Spleen (tissue), 7 donors: ENCODE data around the gene PKN1.

ENCODE experiments used
- POLR2A ChIP-seq, 3 donors: fragments of 450-650 bp; IDR thresholded peaks; one replicate each; pipeline ENCODE4 v1.5.1; 2017; ENCODE audit warnings: antibody characterized with exemption in 3 of 3, mild to moderate bottlenecking in 1 of 3
- POLR2AphosphoS5 ChIP-seq, 3 donors: sonication (generic); formaldehyde crosslinking; IDR thresholded peaks; one replicate each; pipeline ENCODE4 v1.5.1; 2017; ENCODE audit warnings: antibody characterized with exemption in 3 of 3
- TF ChIP-seq, protein P1 (sequence below), 11 experiments: fragments of 200-600 bp in 7 of 11; fragments of 450-650 bp in 4 of 11; sonication (generic) in 4 of 11; IDR thresholded peaks in 8 of 11; conservative IDR thresholded peaks in 3 of 11; 1 replicate in 7 of 11; 2 replicates in 4 of 11; pipeline versions ENCODE4 v1.4.0 to v1.8.0; 2016 to 2021; ENCODE audit warnings: antibody characterized with exemption in 11 of 11, inconsistent platforms in 4 of 11, mild to moderate bottlenecking in 1 of 11
- donor health status: DM: no; HTN: no; CAD: no; lungs with moderate emphysema.
- donor health status: DM: no; HTN: no; CAD: no.
- donor health status: DM: no; HTN: no; CAD: no.

DNA sequence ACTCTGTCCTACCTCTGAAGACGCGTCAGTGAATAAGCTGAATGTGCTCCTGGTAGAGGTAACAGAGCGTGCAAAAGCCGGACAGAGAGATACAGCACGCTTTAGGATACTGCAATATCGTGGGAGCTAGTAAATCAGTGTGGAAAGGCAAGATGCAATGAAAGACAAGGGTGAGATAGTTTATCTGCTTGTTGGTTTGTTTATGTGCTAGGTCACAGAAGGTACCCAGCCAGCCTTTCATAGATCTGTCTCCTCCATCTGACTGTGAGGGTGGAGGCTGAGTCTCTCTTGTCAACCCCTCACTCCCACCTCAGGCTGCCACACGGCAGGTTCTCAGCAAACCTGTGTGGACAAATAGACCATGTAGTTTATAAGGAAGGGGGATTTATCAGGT is 63.7 kb downstream of the PKN1 start:
- TF ChIP-seq, protein P1, sequence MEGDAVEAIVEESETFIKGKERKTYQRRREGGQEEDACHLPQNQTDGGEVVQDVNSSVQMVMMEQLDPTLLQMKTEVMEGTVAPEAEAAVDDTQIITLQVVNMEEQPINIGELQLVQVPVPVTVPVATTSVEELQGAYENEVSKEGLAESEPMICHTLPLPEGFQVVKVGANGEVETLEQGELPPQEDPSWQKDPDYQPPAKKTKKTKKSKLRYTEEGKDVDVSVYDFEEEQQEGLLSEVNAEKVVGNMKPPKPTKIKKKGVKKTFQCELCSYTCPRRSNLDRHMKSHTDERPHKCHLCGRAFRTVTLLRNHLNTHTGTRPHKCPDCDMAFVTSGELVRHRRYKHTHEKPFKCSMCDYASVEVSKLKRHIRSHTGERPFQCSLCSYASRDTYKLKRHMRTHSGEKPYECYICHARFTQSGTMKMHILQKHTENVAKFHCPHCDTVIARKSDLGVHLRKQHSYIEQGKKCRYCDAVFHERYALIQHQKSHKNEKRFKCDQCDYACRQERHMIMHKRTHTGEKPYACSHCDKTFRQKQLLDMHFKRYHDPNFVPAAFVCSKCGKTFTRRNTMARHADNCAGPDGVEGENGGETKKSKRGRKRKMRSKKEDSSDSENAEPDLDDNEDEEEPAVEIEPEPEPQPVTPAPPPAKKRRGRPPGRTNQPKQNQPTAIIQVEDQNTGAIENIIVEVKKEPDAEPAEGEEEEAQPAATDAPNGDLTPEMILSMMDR (IDR thresholded peaks at IDR 0.05 in 8 of 11, conservative IDR thresholded peaks at IDR 0.05 in 3 of 11) = no peak
- TF ChIP-seq POLR2A (IDR thresholded peaks at IDR 0.05) (no peak), POLR2AphosphoS5 (IDR thresholded peaks at IDR 0.05) (no peak)
